ENCODE measurements around the gene ABCC11.

- TF ChIP-seq POLR2A (IDR thresholded peaks at IDR 0.05; ENCODE audit: low read length), result no peak
- no peak for TF ChIP-seq GATA1 (IDR thresholded peaks at IDR 0.05; ENCODE audit: low read depth, low read length)
Observed at GRCh38 chr16:48220891-48221290, 26.4 kb downstream of the ABCC11 start.

Data from erythroblast (primary cell).